ENCODE measurements around the gene PPID. TPM values are rescaled to one million over a fixed set of nuclear protein-coding genes. Genes with fewer than 3 reads are reported as not detected.

The PPID gene
- total and polyA plus RNA-seq, 2 of the 4 experiments (the other 2 are of a cell fraction): 11.8 to 21.1 TPM

GRCh38 chr4:158721680-158722079 is 1.5 kb downstream of the PPID start:
- Histone ChIP-seq H3K56ac (ENCODE audit: extremely low read depth, insufficient read depth, low read length) (no peak overlapping the region), H2AK5ac (ENCODE audit: low read depth, low read length) (no peak overlapping the region), H4K91ac (ENCODE audit: insufficient read depth, low read depth, low read length) (no peak overlapping the region), H4K5ac (ENCODE audit: low read depth, low read length) (no peak overlapping the region), H3K27me3 (ENCODE audit: control insufficient read depth, insufficient read depth, low read length) (no peaks in the 10 kb centered on the region), H2BK120ac (ENCODE audit: low read depth, low read length) (no peak overlapping the region), H3K36me3 (ENCODE audit: control insufficient read depth, insufficient read depth, low read length) (peaks cover 16% of the 10 kb centered on the region), H2BK15ac (ENCODE audit: low read depth, low read length) (no peak overlapping the region), H2AK9ac (replicated peaks; ENCODE audit: low read depth, low read length, poor library complexity) (no peak overlapping the region), H3K9me3 (ENCODE audit: control insufficient read depth, insufficient read depth, low read length) (no peaks in the 10 kb centered on the region), H3K23ac (ENCODE audit: low read depth, low read length) (no peak overlapping the region), H2BK5ac (ENCODE audit: low read depth, low read length, poor library complexity, severe bottlenecking) (no peak overlapping the region), H3K14ac (replicated peaks; ENCODE audit: low read depth, low read length) (no peak overlapping the region), H3K79me1 (ENCODE audit: low read depth in 1 of 2, low read length in 2 of 2) (peaks cover 22 to 23% of the 10 kb centered on the region in 2 experiments), H3K4ac (ENCODE audit: low read depth, low read length) (no peak overlapping the region), H2AFZ (replicated peaks; ENCODE audit: low read length, poor library complexity) (no peak overlapping the region), H3K18ac (ENCODE audit: low read depth, low read length) (no peak overlapping the region), H3K9me1 (ENCODE audit: insufficient read depth, low read length) (peaks cover 2% of the 10 kb centered on the region), H2BK20ac (ENCODE audit: low read depth, low read length) (no peak overlapping the region), H3K4me1 (ENCODE audit: control insufficient read depth, insufficient read depth, low read length) (no peaks in the 10 kb centered on the region; the same call in 1 of the 2 replicates), H3K4me2 (ENCODE audit: low read depth, low read length) (no peak overlapping the region; the same call in 1 of the 2 replicates), H4K20me1 (ENCODE audit: insufficient read depth, low read length) (no peaks in the 10 kb centered on the region), H4K8ac (ENCODE audit: low read depth in 2 of 2, low read length in 2 of 2) (no peak overlapping the region), H3K9ac (ENCODE audit: low read depth, low read length) (no peak overlapping the region), H3K4me3 (ENCODE audit: insufficient read depth, low read depth, low read length) (no peak overlapping the region), H3K27ac (ENCODE audit: insufficient read depth, low read length) (no peak overlapping the region)
- in situ Hi-C loops (cut with MboI; ENCODE audit: low sequenced_read_pairs) (loop anchor here (10.0 kb wide), 1 partner anchor 723 kb away; no protein-coding TSS in a partner anchor), dilution Hi-C loops (cut with HindIII; ENCODE audit: low sequenced_read_pairs, unreplicated experiment) (no loop called here), intact Hi-C loops (cut with micrococcal nuclease) (no loop called here)
- DNase-seq (no peak), ATAC-seq (ENCODE audit: low read depth) (no peak)
- POLR2A ChIA-PET (ENCODE audit: unreplicated experiment): no interaction called here
- CTCF ChIA-PET: interaction anchor here (0.6 kb wide), 1 partner anchor 671 kb away, joined by 8 read pairs; no protein-coding TSS in a partner anchor
- no peak for TF ChIP-seq MAZ (IDR thresholded peaks at IDR 0.05; ENCODE audit: borderline replicate concordance, low read depth, low read length)
- no CpG with 5 or more reads among the region's 1 CpG for WGBS, 2 experiments (ENCODE audit: extremely low coverage in 2 of 2, insufficient read length in 1 of 2)
- no TSS peak for BruUV-seq (replicated peaks)

Measured in IMR-90 (cell line).